Astrocyte of the cerebellum (primary cell): ENCODE data around the gene SUGP1.

Experiments used
- DNase-seq: peaks from one replicate; pipeline ENCODE4 v3.0.0-alpha.2; 2011; ENCODE audit warnings: low read depth
- H3K4me3 ChIP-seq: 2 replicates; pipeline ENCODE4 v1.5.1; 2011; ENCODE audit warnings: mild to moderate bottlenecking, low read depth, low read length, moderate library complexity
- CTCF ChIP-seq: IDR thresholded peaks from 2 replicates; pipeline ENCODE4 v1.5.1; 2012; ENCODE audit warnings: low read length, low read depth, moderate library complexity, mild to moderate bottlenecking; ENCODE audit errors: missing control alignments
- in situ Hi-C: cut with HindIII; loops from 2 replicates; pipeline ENCODE4 v1.10.0; 2017; ENCODE audit warnings: low sequenced_read_pairs

The SUGP1 gene

DNA sequence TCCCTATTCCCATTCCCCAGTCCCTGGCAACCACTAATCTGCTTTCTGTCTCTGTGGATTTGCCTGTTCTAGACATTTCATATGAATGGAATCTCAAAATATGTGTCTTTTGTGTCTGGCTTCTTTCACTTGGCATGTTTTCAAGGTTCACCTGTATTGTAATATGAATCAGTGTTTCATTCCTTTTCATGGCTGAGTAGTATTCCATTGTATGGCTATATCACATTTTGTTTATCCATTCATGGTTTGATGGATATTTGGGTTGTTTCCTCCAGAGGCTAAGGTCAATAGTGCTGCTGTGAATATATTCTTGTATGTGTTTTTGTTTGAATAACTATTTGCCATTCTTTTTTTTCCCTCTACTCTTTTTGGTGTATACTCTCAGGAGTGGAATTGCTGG is 84.1 kb downstream of the SUGP1 start:
- no peak for TF ChIP-seq CTCF
- no peak for DNase-seq
- in situ Hi-C loops: no loop called here
- no peak overlapping the region for H3K4me3 ChIP-seq

DNA sequence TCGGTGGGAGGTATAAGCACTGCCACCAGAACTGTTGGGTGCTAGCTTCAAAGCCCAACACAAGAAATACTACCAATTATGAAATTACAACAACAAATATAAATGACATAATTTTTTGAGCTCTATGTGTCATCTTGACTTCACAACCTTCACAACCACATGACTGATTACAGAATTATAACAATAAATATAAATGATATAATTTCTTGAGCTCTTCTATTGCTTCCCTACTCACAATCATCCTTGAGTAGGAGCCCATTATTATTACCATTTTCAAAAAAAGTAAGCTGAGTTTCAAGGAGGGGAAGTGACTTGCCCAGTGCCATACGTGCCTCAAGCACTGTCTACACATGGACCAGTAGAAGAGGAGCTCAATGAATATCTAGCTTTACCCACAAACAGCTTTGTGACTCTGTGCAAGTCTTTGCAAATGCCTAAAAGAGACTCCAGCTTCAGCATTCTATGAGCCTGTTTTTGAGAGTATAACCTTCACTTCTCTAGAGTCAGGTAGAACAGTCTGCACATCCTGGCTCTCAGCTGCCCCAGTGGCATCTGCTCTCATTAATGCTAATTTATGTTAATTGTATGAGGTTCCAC is 86.0 kb downstream of the SUGP1 start:
- DNase-seq: no peak
- no peak for TF ChIP-seq CTCF
- in situ Hi-C loops: no loop called here
- no peak overlapping the region for H3K4me3 ChIP-seq

GRCh38 chr19:19232261-19232721 is 88.0 kb downstream of the SUGP1 start:
- TF ChIP-seq CTCF: no peak
- H3K4me3 ChIP-seq: no peak overlapping the region
- no peak for DNase-seq
- in situ Hi-C loops: no loop called here

- H3K4me3 ChIP-seq: no peak overlapping the region
- no peak for TF ChIP-seq CTCF
- no peak for DNase-seq
- in situ Hi-C loops: no loop called here
Measured at GRCh38 chr19:19230999-19231398, 89.3 kb downstream of the SUGP1 start.

- in situ Hi-C loops: no loop called here
- H3K4me3 ChIP-seq: no peak overlapping the region
- no peak for TF ChIP-seq CTCF
- DNase-seq: no peak
Measured at GRCh38 chr19:19229701-19230100, 90.6 kb downstream of the SUGP1 start.

DNA sequence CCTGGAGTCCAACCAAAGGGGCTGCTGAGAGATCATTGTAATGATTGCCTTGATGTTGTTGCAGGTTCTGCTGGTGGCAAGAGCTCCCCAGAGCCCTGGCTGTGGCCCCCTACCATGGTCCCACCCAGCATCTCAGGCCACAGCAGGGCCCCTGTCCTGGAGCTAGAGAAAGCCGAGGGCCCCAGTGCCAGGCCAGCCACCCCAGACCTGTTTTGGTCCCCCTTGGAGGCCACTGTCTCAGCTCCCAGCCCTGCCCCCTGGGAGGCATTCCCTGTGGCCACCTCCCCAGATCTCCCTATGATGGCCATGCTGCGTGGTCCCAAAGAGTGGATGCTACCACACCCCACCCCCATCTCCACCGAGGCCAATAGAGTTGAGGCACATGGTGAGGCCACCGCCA is 93.1 kb downstream of the SUGP1 start:
- in situ Hi-C loops: no loop called here
- no peak overlapping the region for H3K4me3 ChIP-seq
- no peak for TF ChIP-seq CTCF
- DNase-seq: no peak
